ENCODE data around the gene INSR. TPM values are rescaled to one million over a fixed set of nuclear protein-coding genes. Genes with fewer than 3 reads are reported as not detected.

Gene INSR
- total RNA-seq, 1 experiment from 2014 or later = 7.2 TPM

- no peak for DNase-seq (ENCODE audit: low spot score)
Observed at GRCh38 chr19:7295912-7296536, 1.8 kb upstream of the INSR start.

GRCh38 chr19:7294558-7295212 lies 471 bp upstream of the INSR start:
- DNase-seq (ENCODE audit: low spot score) = peak; percentile 22

- no peak for DNase-seq (ENCODE audit: low spot score)
Observed at GRCh38 chr19:7292950-7293761, 1.1 kb downstream of the INSR start.

GRCh38 chr19:7292352-7292949 lies 1.8 kb downstream of the INSR start:
- DNase-seq (ENCODE audit: low spot score) = no peak

- DNase-seq (ENCODE audit: low spot score) = no peak
Observed at GRCh38 chr19:7288977-7289376, 5.2 kb downstream of the INSR start.

- no peak for DNase-seq (ENCODE audit: low spot score)
Observed at GRCh38 chr19:7288131-7288530, 6.1 kb downstream of the INSR start.

GRCh38 chr19:7287722-7288121 lies 6.5 kb downstream of the INSR start:
- DNase-seq (ENCODE audit: low spot score) = no peak

GRCh38 chr19:7280940-7281666 lies 13.1 kb downstream of the INSR start:
- no peak for DNase-seq (ENCODE audit: low spot score)

GRCh38 chr19:7272856-7273578 lies 21.2 kb downstream of the INSR start:
- DNase-seq (ENCODE audit: low spot score) = no peak

- DNase-seq (ENCODE audit: low spot score) = no peak
Observed at GRCh38 chr19:7268705-7269098, 25.5 kb downstream of the INSR start.

- no peak for DNase-seq (ENCODE audit: low spot score)
Observed at GRCh38 chr19:7267792-7268704, 26.2 kb downstream of the INSR start.

GRCh38 chr19:7266832-7267231 lies 27.4 kb downstream of the INSR start:
- no peak for DNase-seq (ENCODE audit: low spot score)

GRCh38 chr19:7265963-7266362 lies 28.3 kb downstream of the INSR start:
- DNase-seq (ENCODE audit: low spot score) = no peak

- no peak for DNase-seq (ENCODE audit: low spot score)
Observed at GRCh38 chr19:7264858-7265257, 29.4 kb downstream of the INSR start.

- DNase-seq (ENCODE audit: low spot score) = no peak
Observed at GRCh38 chr19:7263521-7263920, 30.7 kb downstream of the INSR start.

- no peak for DNase-seq (ENCODE audit: low spot score)
Observed at GRCh38 chr19:7263066-7263465, 31.1 kb downstream of the INSR start.

GRCh38 chr19:7262470-7262869 lies 31.7 kb downstream of the INSR start:
- no peak for DNase-seq (ENCODE audit: low spot score)

- no peak for DNase-seq (ENCODE audit: low spot score)
Observed at GRCh38 chr19:7260161-7260560, 34.1 kb downstream of the INSR start.

GRCh38 chr19:7258840-7259395 lies 35.3 kb downstream of the INSR start:
- DNase-seq (ENCODE audit: low spot score) = no peak

Measured in A172 (cell line).